SK-N-SH treated with all-trans-retinoic acid at 6 μM for 48 hours (cell line): Measurements from ENCODE around the gene RGS8.

Experiments
- ATAC-seq: fragments of 200-7000 bp; cut with Tn5 transposase; 3 replicates; pipeline ENCODE4 v1.9.1; 2020; ENCODE audit warnings: mild to moderate bottlenecking, moderate library complexity
- ARNTL ChIP-seq: fragments of 450-650 bp; formaldehyde crosslinking; IDR thresholded peaks from 2 replicates; pipeline ENCODE4 v1.5.0; 2020; ENCODE audit warnings: low read depth, mild to moderate bottlenecking, moderate library complexity, borderline replicate concordance
- BACH2 ChIP-seq: fragments of 250-450 bp; sonication (Bioruptor Pico); IDR thresholded peaks from 2 replicates; pipeline ENCODE4 v1.9.0; 2021; ENCODE audit warnings: mild to moderate bottlenecking, borderline replicate concordance
- CSDC2 ChIP-seq: fragments of 250-450 bp; sonication (Bioruptor Pico); IDR thresholded peaks from 2 replicates; pipeline ENCODE4 v1.5.0; 2020; ENCODE audit warnings: mild to moderate bottlenecking, moderate library complexity
- CSRNP3 ChIP-seq: fragments of 250-450 bp; sonication (Bioruptor Pico); IDR thresholded peaks from 2 replicates; pipeline ENCODE4 v1.5.1; 2021; ENCODE audit warnings: mild to moderate bottlenecking, moderate library complexity
- ESRRG ChIP-seq: fragments of 250-450 bp; sonication (Bioruptor Pico); IDR thresholded peaks from 2 replicates; pipeline ENCODE4 v1.6.1; 2021; ENCODE audit warnings: mild to moderate bottlenecking
- GLIS3 ChIP-seq: fragments of 250-450 bp; sonication (Bioruptor Pico); IDR thresholded peaks from 2 replicates; pipeline ENCODE4 v1.5.0; 2020; ENCODE audit warnings: mild to moderate bottlenecking, moderate library complexity
- ISL1 ChIP-seq: fragments of 250-450 bp; sonication (Bioruptor Pico); IDR thresholded peaks from 2 replicates; pipeline ENCODE4 v2.1.2; 2022; ENCODE audit warnings: mild to moderate bottlenecking, moderate library complexity
- OSR1 ChIP-seq: fragments of 250-450 bp; sonication (Bioruptor Pico); IDR thresholded peaks from 2 replicates; pipeline ENCODE4 v1.8.0; 2022; ENCODE audit warnings: moderate library complexity, mild to moderate bottlenecking, inconsistent platforms
- POU6F1 ChIP-seq: fragments of 250-450 bp; sonication (Bioruptor Pico); IDR thresholded peaks from 2 replicates; pipeline ENCODE4 v1.8.0; 2021; ENCODE audit warnings: low read depth, mild to moderate bottlenecking, moderate library complexity, borderline replicate concordance
- RARB ChIP-seq: fragments of 250-450 bp; sonication (Bioruptor Pico); IDR thresholded peaks from 2 replicates; pipeline ENCODE4 v1.8.0; 2021; ENCODE audit warnings: mild to moderate bottlenecking, moderate library complexity
- TCF4 ChIP-seq: fragments of 250-450 bp; sonication (Bioruptor Pico); IDR thresholded peaks from 2 replicates; pipeline ENCODE4 v1.8.0; 2021; ENCODE audit warnings: mild to moderate bottlenecking, moderate library complexity, borderline replicate concordance
- ZC3H10 ChIP-seq: fragments of 250-450 bp; sonication (Bioruptor Pico); IDR thresholded peaks from 2 replicates; pipeline ENCODE4 v1.5.1; 2021; ENCODE audit warnings: mild to moderate bottlenecking, moderate library complexity
- ZFP3 ChIP-seq: fragments of 250-450 bp; sonication (Bioruptor Pico); IDR thresholded peaks from 2 replicates; pipeline ENCODE4 v1.5.0; 2020; ENCODE audit warnings: mild to moderate bottlenecking, moderate library complexity
- ZFP30 ChIP-seq: fragments of 450-650 bp; formaldehyde crosslinking; IDR thresholded peaks from 2 replicates; pipeline ENCODE4 v1.5.0; 2022; ENCODE audit warnings: mild to moderate bottlenecking, moderate library complexity
- ZNF565 ChIP-seq: fragments of 450-650 bp; formaldehyde crosslinking; conservative IDR thresholded peaks from 2 replicates; pipeline ENCODE4 v1.5.0; 2020; ENCODE audit warnings: low read depth, mild to moderate bottlenecking, moderate library complexity
- ZNF8 ChIP-seq: fragments of 450-650 bp; formaldehyde crosslinking; IDR thresholded peaks from 2 replicates; pipeline ENCODE4 v1.5.0; 2020; ENCODE audit warnings: mild to moderate bottlenecking, moderate library complexity
- TF ChIP-seq, protein P1 (sequence below): fragments of 250-450 bp; sonication (Bioruptor Pico); IDR thresholded peaks from 2 replicates; pipeline ENCODE4 v1.5.1; 2020; ENCODE audit warnings: low read depth, mild to moderate bottlenecking, moderate library complexity
- TF ChIP-seq, protein P2 (sequence below): fragments of 250-450 bp; sonication (Bioruptor Pico); IDR thresholded peaks from 2 replicates; pipeline ENCODE4 v1.8.0; 2020; ENCODE audit warnings: mild to moderate bottlenecking, moderate library complexity, borderline replicate concordance

The RGS8 gene

DNA sequence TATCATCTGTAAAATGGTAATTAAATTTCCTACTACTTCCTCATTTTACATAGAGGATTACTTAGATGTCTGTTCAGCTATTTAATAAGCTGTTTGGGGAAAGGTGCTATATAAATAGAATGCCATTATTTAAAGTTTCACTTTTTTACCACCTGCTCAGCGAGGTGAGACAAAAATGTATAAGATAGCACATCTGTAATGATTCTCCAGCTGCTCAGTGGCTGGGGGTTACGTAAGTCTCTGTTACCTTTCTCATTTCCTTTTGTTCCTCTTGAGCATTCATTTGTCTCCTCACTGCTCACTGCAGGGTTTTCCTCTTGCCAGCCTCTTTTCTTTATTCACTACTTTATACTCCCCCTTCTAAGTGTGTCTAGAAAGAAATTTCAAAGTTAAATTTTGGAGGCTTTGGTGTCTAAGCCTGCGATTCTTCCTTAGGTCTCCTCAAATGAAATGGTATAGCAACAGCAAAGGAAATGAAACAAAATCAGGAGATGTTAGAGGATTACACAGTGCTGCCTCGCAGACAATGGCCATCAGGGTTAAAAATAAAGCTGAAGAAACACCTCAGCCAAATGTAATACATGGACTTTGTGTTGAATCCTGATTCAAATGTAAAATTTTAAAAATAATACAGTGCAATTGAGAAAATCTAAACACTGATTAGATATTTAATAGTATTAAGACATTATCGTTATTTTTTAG, 6.8 kb downstream of the RGS8 start:
- TF ChIP-seq ZFP30 (CRISPR knock-in tag) (no peak), BACH2 (CRISPR knock-in tag) (no peak), POU6F1 (CRISPR knock-in tag) (no peak), ISL1 (CRISPR knock-in tag) (no peak)
- no peak for ATAC-seq

DNA sequence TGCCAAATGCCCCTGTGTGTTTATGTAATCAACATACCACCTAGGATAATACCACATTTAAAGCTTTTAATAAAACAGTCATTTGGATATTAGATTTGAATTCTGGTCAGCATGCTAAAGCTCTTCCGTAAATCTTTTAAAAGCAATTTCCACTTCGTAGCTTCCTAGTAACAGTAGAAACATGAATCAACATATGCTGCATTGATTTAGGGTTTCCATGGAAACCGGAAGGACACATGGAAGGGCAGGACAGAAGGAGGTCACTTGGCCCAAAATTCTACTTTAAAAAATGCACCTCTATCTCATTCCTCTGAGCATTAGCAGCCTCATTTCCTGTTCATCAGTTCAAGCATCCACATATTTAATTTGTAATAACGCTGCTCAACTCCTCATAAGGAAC, 8.1 kb downstream of the RGS8 start:
- no peak for ATAC-seq
- no peak for TF ChIP-seq ZNF565 (CRISPR knock-in tag)
- TF ChIP-seq TCF4 = no peak
- TF ChIP-seq, protein P1, sequence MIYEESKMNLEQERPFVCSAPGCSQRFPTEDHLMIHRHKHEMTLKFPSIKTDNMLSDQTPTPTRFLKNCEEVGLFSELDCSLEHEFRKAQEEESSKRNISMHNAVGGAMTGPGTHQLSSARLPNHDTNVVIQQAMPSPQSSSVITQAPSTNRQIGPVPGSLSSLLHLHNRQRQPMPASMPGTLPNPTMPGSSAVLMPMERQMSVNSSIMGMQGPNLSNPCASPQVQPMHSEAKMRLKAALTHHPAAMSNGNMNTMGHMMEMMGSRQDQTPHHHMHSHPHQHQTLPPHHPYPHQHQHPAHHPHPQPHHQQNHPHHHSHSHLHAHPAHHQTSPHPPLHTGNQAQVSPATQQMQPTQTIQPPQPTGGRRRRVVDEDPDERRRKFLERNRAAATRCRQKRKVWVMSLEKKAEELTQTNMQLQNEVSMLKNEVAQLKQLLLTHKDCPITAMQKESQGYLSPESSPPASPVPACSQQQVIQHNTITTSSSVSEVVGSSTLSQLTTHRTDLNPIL (CRISPR knock-in tag) = no peak
- no peak for TF ChIP-seq GLIS3 (CRISPR knock-in tag)
- TF ChIP-seq CSRNP3 (CRISPR knock-in tag) = no peak
- TF ChIP-seq ZNF8 = no peak
- TF ChIP-seq OSR1 (CRISPR knock-in tag) = no peak
- no peak for TF ChIP-seq ARNTL (CRISPR knock-in tag)
- TF ChIP-seq RARB (CRISPR knock-in tag) = no peak
- no peak for TF ChIP-seq ZC3H10 (CRISPR knock-in tag)
- TF ChIP-seq ESRRG (CRISPR knock-in tag) = no peak
- TF ChIP-seq, protein P2, sequence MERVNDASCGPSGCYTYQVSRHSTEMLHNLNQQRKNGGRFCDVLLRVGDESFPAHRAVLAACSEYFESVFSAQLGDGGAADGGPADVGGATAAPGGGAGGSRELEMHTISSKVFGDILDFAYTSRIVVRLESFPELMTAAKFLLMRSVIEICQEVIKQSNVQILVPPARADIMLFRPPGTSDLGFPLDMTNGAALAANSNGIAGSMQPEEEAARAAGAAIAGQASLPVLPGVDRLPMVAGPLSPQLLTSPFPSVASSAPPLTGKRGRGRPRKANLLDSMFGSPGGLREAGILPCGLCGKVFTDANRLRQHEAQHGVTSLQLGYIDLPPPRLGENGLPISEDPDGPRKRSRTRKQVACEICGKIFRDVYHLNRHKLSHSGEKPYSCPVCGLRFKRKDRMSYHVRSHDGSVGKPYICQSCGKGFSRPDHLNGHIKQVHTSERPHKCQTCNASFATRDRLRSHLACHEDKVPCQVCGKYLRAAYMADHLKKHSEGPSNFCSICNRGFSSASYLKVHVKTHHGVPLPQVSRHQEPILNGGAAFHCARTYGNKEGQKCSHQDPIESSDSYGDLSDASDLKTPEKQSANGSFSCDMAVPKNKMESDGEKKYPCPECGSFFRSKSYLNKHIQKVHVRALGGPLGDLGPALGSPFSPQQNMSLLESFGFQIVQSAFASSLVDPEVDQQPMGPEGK (CRISPR knock-in tag) = no peak
- TF ChIP-seq ZFP30 (CRISPR knock-in tag) = no peak

- no peak for TF ChIP-seq ZFP3
- TF ChIP-seq ZNF565 (CRISPR knock-in tag) = no peak
- TF ChIP-seq POU6F1 (CRISPR knock-in tag) = no peak
- no peak for TF ChIP-seq ZC3H10 (CRISPR knock-in tag)
- TF ChIP-seq CSDC2 (CRISPR knock-in tag) = no peak
- TF ChIP-seq CSRNP3 (CRISPR knock-in tag) = no peak
- TF ChIP-seq TCF4 = no peak
- TF ChIP-seq ISL1 (CRISPR knock-in tag) = no peak
- TF ChIP-seq ARNTL (CRISPR knock-in tag) = no peak
- no peak for TF ChIP-seq GLIS3 (CRISPR knock-in tag)
- TF ChIP-seq, protein P1 (CRISPR knock-in tag) = no peak
- ATAC-seq = peak; percentile 35
Measured at GRCh38 chr1:182674346-182675246, 9.8 kb downstream of the RGS8 start.
